NCI-H2107 treated with DMSO at 0.1 percent for 48 hours (cell line): ENCODE results near the gene MARCHF6.
"Not testable (repeated sequence)": the region's sequence is repeated elsewhere in the genome, so short reads cannot be mapped to it uniquely, and the experiment has no call there.

ENCODE experiments used
- DNase-seq: peaks from one replicate; lab custom pipeline; 2025; ENCODE audit not compliant: unreplicated experiment; lab: John Stamatoyannopoulos, UW

Gene MARCHF6, protein sequence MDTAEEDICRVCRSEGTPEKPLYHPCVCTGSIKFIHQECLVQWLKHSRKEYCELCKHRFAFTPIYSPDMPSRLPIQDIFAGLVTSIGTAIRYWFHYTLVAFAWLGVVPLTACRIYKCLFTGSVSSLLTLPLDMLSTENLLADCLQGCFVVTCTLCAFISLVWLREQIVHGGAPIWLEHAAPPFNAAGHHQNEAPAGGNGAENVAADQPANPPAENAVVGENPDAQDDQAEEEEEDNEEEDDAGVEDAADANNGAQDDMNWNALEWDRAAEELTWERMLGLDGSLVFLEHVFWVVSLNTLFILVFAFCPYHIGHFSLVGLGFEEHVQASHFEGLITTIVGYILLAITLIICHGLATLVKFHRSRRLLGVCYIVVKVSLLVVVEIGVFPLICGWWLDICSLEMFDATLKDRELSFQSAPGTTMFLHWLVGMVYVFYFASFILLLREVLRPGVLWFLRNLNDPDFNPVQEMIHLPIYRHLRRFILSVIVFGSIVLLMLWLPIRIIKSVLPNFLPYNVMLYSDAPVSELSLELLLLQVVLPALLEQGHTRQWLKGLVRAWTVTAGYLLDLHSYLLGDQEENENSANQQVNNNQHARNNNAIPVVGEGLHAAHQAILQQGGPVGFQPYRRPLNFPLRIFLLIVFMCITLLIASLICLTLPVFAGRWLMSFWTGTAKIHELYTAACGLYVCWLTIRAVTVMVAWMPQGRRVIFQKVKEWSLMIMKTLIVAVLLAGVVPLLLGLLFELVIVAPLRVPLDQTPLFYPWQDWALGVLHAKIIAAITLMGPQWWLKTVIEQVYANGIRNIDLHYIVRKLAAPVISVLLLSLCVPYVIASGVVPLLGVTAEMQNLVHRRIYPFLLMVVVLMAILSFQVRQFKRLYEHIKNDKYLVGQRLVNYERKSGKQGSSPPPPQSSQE

DNA sequence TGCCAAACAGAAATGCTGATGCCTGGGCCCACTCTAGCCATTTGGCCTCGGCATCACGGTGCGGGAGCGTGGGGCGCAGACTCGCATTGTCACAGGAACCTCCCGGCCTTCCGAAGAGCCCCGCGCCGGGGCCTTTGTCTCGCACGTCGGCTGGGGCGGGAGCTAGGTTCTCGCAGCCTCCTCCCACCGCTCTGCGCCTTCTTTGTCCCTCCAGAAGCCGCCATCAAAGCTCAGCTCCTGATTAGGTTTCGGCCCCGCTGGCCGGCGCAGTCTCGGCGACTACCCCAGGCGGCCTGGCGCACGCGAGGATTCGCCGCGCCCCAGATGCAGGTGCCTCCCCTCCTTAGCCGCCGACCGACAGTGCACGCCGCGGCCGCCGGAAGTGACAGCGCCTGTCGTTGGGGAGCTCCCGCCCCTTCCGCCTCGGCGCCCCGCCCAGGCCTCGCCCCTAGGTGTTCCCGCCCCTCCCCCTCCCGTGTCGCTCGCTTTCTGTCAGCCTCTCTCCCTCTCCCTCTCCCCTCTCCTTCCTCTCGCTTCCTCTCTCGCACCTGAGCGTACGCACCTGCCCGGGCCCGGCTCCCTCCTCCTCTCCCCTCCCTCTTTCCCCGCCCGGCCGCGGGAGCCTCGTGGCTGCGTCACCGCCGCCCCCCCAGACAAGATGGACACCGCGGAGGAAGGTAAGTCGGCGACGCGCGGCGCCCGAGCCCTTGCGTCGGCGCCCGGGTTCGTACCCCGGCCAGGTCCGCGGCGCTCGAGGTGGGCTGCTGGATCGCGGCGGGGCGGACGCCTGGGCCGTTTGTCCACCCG lies at the start of gene MARCHF6:
MARCHF6 (plus strand) TSS at position 455 of the 807 bp plus-strand sequence; CDS start at position 659, 204 bp downstream.
- DNase-seq, result peak; percentile 98

DNA sequence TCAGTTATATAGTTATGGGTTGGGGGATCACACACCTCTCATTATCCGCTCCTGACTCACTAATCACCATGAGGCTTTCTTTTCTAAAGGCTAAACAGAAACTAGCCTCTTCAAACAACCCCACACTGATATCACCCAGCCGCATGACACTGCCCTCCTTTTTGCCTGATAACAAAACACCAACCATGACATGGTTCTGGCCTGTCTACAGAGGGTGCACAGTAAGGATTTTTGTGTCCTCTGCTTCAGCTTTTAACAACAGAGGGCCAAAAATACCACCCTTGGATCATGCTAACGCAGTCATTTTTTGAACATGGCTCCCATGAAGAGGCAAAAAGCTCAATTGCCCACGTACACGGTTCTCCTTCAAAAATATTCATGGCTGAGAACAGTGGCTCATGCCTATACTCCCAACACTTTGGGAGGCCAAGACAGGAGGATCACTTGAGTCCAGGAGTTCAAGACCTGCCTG lies 49.8 kb upstream of the MARCHF6 start:
- DNase-seq, result no peak

DNA sequence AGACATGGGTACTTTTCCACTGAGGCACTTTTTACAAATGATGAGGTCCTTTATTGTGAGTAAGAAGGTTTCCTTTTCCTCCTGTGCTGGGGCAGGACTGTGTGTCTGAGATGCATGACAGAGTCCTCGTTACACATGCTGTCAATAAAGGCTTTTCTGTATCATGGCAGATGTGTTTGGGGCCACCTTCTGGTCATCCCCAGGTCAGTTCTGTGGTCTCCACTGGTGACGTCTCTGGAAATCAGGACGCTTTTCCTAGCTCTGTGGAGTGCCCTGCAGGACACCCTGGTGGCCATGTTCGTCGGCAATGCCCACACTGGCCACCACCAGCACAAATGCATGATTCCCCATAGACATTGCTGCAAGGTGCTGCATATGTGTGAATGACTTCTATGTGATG lies 48.6 kb upstream of the MARCHF6 start:
- no peak for DNase-seq

DNA sequence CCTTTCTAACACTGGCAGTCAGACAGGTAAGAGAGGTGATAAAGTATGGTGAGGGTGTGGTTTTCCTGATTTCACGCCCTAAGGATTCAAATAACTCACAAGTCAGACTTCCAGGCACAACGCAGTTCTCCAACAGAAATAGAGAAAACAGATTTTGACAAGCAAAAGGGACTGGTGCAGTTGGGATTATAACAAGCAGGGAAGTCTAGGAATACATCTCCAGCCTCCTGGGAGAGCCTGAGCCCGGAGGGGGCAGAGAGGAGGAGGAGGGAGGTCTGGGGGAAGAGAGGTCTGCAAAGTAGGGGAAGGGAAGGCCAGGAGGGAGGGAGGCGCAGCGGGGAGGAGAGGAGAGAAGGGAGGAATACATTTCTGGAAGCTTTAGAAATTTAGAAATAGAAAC lies 47.4 kb upstream of the MARCHF6 start:
- DNase-seq, result no peak

DNA sequence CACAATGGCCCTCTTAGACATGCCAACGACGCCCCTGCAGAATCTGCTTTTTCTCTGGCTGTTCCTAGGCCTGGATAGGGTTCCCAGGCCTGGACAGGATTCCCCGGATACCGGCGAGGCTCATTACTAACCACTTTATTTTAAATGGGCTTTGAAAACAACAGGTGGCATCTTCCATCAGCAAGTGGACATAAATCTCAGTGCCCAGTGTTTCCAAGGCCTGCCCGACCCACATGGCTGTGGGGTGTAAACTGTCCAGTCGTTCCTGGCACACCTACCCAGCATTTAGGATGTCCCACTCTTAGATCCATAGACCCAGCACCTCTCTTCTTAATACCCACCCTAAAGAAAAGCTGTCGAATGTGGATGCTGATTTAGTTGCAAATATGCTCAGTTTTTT lies 46.7 kb upstream of the MARCHF6 start:
- peak; percentile 53 for DNase-seq

DNA sequence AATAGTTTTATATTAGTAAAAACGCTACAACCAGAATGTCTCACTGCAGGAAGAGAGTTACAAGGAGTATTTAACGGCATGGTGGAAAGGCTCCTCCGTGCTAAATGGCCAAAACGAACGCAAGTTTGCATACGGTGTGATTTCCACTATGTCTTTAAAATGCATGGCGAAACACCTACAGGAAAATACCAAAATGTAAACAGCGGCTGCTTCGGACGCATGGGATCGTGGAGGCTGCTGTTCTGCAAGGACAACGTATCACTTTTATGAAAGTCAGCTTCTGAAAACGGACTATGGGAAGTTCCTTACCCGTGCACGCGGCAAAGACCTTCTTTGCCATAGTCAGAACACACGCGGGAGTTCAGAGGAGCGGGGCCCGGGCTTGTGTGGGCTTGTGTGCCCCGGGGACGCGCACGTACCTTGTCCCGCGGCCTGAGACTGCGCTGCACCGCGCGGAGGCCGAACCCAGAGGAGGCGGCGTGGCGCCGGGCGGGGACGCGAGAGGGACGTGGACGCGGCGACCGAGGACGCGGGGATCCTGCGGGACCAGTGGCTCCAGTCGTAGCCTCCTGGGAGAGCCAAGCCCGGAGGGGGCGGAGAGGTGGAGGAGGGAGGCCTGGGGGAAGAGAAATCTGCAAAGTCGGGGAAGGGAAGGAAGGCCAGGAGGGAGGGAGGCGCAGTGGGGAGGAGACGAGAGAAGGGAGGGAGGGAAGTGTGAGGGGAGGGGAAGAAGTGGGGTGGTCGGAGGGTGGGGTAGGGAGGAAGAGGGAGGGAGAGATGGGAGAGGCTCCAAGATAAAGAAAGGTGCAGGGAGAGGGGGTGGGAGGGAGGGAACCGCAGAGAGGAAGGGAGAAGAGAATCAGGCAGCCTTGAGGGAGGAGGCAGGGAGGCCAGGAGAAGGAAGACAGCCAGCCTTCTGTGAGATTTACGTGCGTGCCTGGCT lies 46.0 kb upstream of the MARCHF6 start, which contains the start of gene CMBL:
CMBL (minus strand) TSS at position 697 of the 943 bp plus-strand sequence. CDS start 17,140 bp downstream, outside the sequence.
- DNase-seq, result peak; percentile 84

DNA sequence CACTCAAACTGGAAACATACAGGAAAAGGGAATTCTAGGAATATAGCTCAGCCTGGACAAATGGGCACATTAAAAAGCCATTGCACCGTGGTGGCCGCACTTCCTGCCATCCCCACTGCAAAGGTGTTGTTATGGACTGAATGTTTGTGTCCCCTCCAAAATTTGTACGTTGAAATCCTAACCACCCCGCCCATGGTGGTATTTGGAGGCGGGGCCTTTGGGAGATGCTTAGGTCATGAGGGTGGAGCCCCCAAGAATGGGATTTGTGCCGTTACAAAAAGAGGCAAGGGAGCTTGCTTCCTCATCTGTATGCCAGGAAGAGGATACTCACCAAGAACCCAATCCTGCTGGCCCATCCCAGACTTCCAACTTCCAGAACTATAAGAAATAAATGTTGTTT lies 44.7 kb upstream of the MARCHF6 start:
- DNase-seq, result no peak

DNA sequence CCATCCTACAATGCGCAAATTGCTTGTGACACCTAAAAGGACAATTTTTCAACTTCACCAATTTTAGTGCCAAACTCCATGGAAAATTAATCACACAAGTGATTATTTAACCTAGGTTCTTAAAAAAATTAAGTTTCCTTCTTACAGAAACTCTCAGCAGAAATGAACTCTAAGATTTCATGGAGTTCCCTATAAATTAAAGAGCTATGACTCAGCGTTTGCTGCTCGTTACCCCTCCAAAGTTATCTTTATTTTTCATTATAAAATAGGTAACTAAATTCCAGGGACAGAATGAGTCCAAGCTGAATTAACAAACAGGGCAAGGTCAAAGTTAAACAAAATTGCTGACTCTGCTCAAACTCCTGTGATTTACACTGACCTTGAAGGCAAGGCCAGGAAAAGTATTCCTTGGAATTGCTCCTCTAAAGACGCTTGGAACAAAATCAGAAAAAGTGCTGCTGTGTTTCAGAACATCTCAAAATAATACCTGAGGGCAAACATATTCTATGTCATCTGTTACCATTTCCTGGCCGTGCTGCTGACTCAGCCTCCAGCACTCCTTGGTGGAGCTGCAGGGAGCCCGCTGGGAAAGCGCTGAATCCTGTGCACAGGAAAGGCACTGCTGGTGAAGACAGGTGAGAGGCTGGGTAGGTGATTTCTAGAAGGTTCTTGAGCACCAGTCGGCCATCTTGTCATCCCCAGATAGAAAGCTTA lies 43.3 kb upstream of the MARCHF6 start:
- no peak for DNase-seq

DNA sequence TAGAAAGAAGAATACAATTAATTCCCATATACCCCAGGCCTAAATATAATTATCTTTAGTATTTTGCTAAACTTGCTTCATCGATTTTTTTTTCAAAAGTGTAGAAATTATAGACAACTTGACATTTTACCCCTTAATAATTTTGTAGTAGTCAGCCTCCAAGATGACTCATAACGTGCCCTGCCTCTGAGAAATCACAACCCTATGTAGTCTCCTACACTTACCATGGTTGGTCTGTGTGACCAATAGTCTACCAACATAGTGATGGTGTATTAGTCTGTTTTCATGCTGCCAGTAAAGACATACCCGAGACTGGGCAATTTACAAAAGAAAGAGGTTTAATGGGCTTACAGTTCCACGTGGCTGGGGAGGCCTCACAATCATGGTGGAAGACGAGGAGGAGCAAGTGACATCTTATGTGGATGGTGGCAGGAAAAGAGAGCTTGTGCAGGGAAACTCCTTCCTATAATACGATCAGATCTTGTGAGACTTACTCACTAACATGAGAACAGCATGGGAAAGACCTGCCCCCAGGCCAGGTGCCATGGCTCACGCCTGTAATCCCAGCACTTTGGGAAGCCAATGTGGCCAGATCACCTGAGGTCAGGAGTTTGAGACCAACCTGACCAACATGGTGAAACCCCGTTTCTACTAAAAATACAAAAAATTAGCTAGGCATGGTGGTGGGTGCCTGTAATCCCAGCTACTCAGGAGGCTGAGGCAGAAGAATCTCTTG lies 42.5 kb upstream of the MARCHF6 start:
- not testable (repeated sequence) for DNase-seq

DNA sequence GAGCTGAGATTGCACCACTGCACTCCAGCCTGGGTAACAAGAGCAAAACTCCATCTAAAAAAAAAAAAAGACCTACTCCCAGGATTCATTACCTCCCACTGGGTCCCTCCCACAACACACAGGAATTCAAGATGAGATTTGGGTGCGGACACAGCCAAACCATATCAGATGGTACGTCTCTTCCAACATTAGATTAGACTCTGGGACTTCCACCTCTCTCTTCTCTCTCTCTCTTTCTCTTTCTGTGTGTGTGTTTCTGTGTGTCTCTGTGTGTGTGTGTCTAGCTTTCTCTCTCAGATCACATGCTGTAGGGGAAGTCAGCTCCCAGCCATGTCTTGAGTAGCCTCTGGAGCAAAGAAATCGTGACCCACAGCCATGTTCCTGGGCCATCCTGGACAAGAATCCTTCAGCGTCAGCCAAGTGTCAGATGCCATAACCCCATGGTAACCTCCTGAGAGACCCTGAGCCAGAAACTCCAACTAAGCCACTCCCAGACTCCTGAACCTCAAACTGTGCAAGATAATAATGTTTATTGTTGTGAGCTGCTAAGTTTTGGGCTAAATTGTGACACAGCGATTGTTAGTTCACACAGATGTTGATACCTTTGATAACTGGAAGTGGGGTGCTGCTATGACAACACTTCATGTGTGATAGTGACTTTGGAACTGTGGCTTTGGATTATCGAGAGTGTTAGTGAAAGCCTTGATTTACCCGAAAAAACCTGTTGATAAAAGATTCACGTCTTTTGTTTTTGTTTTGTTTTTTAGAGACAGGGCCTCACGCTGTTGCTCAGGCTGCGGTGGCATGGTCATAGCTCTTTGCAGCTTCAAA lies 41.7 kb upstream of the MARCHF6 start:
- no peak for DNase-seq

DNA sequence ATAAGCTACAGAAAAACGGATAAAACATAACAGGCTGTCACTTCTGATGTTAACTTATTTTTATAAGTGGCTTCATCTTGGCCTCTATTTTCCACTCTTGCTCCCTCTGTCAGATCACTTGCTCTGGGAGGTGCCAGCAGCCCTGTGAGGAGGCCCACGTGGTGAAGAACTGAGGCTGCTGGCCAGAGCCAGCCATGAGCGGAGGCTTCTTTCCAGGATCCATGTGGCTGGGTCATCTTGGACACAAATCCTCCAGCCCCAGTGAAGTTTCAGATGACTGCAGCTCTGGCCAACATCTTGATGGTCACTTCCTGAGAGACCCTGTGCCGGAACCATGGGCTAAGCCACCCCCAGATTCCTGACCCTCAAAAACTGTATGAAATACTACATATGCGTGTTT lies 38.3 kb upstream of the MARCHF6 start:
- no peak for DNase-seq

DNA sequence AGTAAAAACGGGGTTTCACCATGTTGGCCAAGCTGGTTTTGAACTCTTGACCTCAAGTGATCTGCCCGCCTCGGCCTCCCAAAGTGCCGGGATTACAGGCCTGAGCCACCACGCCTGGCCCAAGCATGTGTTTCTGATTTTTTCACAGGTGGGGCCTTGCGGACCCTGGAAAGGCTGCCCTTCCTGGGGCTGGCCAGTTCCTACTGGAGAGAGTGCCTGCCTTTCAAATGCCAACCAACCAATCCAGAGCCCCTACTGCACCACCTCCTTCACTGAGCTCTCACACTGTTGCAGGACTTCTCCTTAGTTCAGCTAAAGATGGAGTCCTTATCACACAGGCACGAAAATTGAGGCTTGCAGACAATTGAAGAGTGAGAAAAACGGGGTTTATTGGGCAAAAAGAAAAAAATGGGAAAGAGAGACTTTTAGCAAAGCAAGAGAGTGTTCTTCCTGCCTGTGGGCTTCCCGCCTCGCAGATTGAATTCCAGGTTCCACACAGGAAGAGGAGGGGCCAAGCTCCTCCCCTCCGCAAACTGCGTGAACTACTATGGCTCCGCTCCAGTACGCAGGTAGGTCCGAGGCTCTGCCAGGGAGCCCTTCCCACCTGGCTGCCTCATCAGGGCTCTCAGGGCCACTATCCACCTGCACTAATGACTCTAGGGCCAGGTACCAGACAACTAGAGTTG lies 37.5 kb upstream of the MARCHF6 start:
- no peak for DNase-seq

DNA sequence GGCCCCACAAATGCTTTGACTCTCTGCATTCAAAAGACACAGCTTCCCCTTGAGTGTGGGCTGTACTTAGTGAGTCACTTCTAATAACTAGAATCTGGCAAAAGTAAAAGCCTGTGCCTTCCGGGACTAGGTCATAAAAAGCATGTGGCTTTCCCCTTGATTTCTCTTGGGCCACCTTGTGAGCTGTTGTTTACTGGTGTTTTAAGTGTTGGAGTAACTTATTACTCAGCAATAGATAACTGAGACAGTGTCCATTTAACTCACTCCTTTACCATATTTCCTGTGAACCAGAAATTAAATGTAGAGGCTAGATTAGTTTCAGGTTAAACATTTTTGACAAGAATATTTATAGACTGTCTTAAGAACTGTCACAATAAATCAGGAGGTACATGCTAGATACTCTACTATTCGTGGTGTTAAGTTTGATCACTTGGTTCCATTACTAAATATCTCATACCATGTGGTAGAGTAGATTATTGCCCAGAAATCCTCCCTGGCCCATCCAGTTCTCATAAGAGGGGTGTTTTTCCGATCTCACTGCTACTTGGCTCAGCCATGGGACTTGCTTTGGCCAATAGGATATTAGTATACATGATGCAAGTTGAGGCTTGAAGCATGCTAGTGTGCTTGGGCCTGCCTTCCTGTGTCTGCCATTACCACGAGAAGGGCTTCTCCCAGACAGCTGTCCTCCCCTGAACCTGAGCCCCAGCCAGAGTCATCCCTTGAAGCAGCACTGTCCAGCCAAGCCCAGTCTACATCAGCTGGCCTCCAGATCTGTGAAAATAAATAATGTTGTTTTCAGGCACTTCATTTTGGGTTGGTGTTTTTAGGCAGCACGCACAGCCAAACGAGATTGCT lies 35.4 kb upstream of the MARCHF6 start:
- no peak for DNase-seq

DNA sequence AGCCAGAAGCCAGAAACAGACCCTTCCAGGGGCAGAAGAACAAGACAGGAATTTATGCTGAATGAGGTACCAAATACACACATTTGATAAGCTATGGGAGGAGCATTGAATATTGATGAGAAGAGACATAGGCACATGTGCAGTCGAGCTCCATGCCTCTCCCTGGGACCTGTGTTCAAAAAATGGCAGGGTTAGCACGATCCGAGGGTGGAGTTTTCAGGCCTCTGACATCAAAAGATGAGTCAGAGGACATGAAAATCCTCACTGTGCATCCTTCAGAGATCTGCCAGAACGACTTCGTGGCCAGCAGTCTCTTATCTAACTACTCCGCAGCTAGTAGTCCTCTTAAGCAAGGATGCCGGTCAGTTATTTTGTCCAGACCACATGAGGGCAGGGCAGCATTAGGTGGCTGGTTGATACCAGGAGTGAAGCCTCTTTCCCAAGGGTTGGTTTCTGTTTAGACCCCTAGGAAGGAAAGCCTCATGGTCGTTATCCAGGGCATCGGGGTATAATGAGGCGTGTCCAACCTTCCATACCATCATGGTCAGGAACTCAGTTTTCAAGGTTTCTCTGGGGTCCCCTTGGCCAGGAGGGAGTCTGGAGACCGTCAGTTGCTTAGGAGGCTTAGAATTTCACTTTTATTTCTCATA lies 34.2 kb upstream of the MARCHF6 start:
- no peak for DNase-seq

DNA sequence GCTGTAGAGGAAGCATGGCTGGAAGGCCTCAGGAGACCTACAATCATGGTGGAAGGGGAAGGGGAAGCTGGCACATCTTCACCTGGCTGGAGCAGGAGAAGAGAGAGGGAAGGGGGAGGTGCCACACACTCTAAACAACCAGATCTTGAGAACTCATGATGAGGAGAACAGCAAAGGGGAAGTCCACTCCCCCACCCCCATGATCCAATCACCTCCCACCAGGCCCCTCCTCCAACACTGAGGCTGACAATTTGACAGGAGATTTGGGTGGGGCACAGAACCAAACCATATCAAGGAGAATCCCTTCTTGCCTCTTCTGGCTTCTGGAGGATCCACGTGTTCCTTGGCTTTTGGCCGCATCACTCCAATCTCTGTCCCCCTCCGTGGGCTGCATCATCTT lies 32.7 kb upstream of the MARCHF6 start:
- DNase-seq, result no peak

DNA sequence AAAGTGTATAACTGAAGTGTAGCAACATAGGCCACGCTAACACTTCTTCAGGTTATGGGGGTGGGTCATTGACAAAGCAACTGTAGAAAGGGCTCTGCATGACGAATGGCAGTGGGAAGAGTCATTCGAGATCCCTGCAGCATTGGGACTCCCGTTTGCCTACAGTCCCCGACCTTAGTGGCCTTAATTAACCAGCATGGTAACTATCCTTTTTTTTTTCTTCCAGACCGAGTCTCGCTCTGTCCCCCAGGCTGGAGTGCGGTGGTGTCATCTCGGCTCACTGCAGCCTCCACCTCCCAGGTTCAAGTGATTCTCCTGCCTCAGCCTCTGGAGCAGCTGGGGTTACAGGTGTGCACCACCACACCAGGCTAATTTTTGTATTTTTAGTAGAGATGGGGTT lies 31.6 kb upstream of the MARCHF6 start:
- no peak for DNase-seq
